NB4 (cell line): ENCODE measurements around the gene GAL3ST1.

Experiments used
- DNase-seq: peaks from one replicate; pipeline ENCODE4 v3.0.0; 2010; ENCODE audit warnings: low read depth
- H3K4me3 ChIP-seq: one replicate; pipeline ENCODE4 v1.5.1; 2011; ENCODE audit warnings: mild to moderate bottlenecking, low read depth, low read length, moderate library complexity
- MYC ChIP-seq: IDR thresholded peaks from 2 replicates; pipeline ENCODE4 v1.6.1; 2011; ENCODE audit warnings: low read depth, low read length
- POLR2A ChIP-seq: IDR thresholded peaks from 2 replicates; pipeline ENCODE4 v1.6.1; 2011; ENCODE audit warnings: mild to moderate bottlenecking; ENCODE audit not compliant: insufficient read length; ENCODE audit errors: extremely low read depth
- TF ChIP-seq, protein P1 (sequence below): IDR thresholded peaks from one replicate; pipeline ENCODE4 v1.5.1; 2012; ENCODE audit warnings: low read depth, low read length
- TF ChIP-seq, protein P2 (sequence below): IDR thresholded peaks from 2 replicates; pipeline ENCODE4 v1.6.1; 2011; ENCODE audit warnings: low read depth, low read length

The GAL3ST1 gene

DNA sequence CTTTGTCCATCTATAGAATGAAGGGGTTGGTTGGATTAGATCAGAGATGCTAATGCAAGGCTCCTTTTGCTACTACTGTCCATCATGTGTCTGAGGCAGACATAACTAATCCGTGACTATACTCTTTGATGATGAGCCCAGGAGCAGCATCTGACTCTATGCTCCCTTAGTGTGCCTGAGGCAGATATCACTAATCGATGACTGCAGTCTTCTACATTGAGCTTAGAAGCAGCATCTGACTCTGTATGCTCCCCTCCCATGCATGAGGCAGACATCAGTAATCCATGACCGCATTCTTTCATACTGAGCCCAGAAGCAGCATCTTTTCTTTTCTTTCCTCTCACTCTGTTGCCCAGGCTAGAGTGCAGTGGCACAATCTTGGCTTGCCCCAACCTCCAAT lies 36.7 kb upstream of the GAL3ST1 start:
- DNase-seq, result no peak
- no peak overlapping the region for H3K4me3 ChIP-seq
- TF ChIP-seq, protein P1, sequence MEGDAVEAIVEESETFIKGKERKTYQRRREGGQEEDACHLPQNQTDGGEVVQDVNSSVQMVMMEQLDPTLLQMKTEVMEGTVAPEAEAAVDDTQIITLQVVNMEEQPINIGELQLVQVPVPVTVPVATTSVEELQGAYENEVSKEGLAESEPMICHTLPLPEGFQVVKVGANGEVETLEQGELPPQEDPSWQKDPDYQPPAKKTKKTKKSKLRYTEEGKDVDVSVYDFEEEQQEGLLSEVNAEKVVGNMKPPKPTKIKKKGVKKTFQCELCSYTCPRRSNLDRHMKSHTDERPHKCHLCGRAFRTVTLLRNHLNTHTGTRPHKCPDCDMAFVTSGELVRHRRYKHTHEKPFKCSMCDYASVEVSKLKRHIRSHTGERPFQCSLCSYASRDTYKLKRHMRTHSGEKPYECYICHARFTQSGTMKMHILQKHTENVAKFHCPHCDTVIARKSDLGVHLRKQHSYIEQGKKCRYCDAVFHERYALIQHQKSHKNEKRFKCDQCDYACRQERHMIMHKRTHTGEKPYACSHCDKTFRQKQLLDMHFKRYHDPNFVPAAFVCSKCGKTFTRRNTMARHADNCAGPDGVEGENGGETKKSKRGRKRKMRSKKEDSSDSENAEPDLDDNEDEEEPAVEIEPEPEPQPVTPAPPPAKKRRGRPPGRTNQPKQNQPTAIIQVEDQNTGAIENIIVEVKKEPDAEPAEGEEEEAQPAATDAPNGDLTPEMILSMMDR, result no peak
- no peak for TF ChIP-seq POLR2A
- TF ChIP-seq, protein P2, sequence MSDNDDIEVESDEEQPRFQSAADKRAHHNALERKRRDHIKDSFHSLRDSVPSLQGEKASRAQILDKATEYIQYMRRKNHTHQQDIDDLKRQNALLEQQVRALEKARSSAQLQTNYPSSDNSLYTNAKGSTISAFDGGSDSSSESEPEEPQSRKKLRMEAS, result no peak
- no peak for TF ChIP-seq MYC

DNA sequence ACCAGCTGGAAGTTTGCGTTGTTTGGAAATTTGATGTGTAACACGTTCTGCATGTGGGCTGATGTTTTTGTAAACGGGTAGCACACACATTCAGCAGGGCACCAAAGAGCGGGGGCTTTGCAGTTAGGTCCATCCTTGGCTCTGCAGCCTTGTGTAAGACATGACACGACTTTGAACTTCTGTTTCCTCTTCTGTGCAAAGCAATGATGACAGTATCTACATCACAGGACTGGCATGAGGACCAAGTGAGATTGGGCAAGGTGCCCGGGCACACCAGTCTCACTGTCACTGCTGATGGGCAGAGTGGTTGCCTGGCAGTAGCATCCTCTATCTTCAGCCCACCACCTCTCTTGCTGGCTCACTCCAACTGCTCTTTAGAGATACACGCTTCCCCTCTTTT lies 35.8 kb upstream of the GAL3ST1 start:
- DNase-seq, result peak; percentile 35
- TF ChIP-seq POLR2A (no peak), MYC (no peak)
- TF ChIP-seq, protein P1, result no peak
- TF ChIP-seq, protein P2, result no peak
- no peak overlapping the region for H3K4me3 ChIP-seq

DNA sequence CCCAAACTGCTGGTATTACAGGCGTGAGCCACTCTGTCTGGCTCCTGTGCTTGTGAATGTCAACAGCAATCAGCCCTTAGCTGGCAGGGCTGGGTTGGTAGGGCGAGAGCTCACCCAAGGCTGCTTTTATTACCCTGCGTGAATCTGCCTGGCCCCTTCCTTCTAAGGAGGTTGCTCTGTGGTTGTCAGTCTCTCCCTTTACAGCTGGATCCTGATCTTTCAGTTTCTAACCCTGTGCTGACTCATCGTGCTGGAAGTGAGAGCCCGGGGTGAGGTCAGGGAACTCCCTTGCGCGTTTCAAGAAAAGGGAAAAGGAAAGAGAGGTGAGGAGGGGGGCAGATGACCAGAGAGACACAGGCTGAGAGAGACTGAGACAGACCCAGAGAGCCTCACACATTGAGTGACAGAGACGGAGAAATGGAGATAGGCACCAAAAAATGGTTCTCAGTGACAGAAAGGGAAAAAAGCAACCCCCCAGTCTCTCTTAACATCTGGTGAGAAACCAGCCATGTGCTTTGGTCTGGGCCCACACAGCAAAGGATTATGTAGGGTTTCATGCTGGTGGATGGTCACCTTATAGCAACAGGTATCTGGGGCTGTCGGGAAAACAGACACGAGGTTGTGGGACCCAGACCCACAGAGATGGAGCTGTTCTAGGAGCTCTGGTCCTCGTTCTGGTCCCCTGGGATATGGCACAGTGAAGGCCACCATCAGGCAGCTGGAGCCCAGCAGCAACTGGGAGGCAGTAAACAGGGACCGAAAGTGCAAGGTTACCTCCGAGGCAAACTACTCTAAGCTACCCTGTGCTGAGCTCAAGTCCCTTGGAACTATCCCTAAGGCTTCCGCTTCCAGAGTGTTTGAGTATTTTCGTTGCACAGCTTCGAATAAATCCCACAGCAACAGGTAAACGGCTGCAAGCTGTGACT lies 35.1 kb upstream of the GAL3ST1 start:
- H3K4me3 ChIP-seq, result no peak overlapping the region
- TF ChIP-seq MYC (peak; percentile 50; the same call in 1 of the 2 replicates), POLR2A (no peak)
- TF ChIP-seq, protein P1, result no peak
- TF ChIP-seq, protein P2, result peak; percentile 17; the same call in 1 of the 2 replicates
- peak; percentile 93 for DNase-seq

DNA sequence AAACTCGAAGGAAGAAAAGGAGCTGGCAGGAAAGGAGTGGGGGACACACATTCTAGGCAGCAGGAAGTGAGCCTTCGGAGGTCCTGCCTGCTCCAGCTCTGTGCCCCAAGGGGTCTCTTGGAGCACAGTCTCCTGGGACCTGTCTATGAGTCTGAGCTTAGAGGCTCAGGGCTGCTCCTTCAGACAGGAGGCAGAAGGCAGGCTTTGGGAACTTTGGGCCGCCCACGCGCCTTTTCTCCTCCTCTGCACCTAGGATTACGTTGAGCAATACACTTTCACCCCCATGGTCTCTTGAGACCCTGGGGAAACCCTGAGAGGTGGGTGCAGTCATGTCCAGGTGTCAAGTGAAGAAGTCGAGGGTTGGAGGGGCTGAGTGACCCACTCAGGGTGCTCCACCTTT lies 33.5 kb upstream of the GAL3ST1 start:
- H3K4me3 ChIP-seq, result no peak overlapping the region
- peak; percentile 67 for DNase-seq

DNA sequence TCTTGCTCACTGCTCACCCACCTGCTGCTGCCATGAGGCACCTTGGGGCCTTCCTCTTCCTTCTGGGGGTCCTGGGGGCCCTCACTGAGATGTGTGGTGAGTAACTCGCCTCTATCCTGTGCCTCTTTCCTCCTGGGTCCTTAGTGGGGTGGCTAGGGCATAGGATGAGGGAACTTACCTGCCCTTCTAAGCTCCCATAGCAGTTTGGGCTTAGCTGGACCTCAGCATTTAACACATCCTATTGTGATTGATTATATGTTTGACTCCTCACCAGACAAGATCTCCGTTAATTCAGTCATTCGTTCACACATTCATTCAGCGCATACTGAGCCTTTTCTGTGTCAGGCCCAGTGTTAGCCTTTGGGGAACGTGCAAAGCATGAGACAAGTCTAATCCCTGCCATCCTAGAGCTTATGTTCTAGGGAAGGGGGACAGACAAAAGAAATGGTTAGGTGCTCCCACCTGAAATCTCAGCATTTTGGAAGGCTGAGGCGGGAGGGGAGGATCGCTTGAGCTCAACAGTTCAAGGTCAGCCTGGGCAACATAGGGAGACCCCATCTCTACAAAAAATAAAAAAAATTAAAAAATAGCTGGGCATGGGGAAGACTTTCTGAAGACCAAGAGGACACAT lies 33.0 kb upstream of the GAL3ST1 start:
- no peak for DNase-seq
- TF ChIP-seq, protein P2, result no peak
- TF ChIP-seq, protein P1, result no peak
- no peak for TF ChIP-seq POLR2A
- no peak for TF ChIP-seq MYC
- H3K4me3 ChIP-seq, result peak overlapping the region; percentile 30

More for the DNA sequence above, 33.5 kb upstream of the GAL3ST1 start:
- TF ChIP-seq, protein P1, result no peak
- TF ChIP-seq POLR2A (no peak), MYC (no peak)
- TF ChIP-seq, protein P2, result no peak
